Neural cell (in vitro differentiated cells): ENCODE measurements around the gene KLHL22. TPM values are rescaled to one million over a fixed set of nuclear protein-coding genes. Genes with fewer than 3 reads are reported as not detected.

Experiments
- H2AFZ ChIP-seq: fragments of 200-600, 300-800 bp; sonication (generic), shearing (Covaris generic); 2 replicates; pipeline ENCODE4 v1.6.0; 2014; ENCODE audit warnings: low read depth, mild to moderate bottlenecking, antibody characterized with exemption, low read length, moderate library complexity
- H3F3A ChIP-seq: fragments of 200-600 bp; shearing (Covaris generic); 2 replicates; pipeline ENCODE4 v1.6.1; 2016; ENCODE audit warnings: mild to moderate bottlenecking, moderate library complexity, mixed read lengths, antibody characterized with exemption, low read length; ENCODE audit not compliant: insufficient read depth, poor library complexity, severe bottlenecking
- H3K27ac ChIP-seq: fragments of 200-600, 300-800 bp; sonication (generic), shearing (Covaris generic); 2 replicates; pipeline ENCODE4 v1.5.1; 2014; ENCODE audit warnings: mild to moderate bottlenecking, low read length, moderate library complexity
- H3K27me3 ChIP-seq: fragments of 300-800, 200-600 bp; sonication (generic), shearing (Covaris generic); 2 replicates; pipeline ENCODE4 v1.6.0; 2014; ENCODE audit warnings: mild to moderate bottlenecking, low read depth, low read length, moderate library complexity; ENCODE audit not compliant: insufficient read depth
- H3K36me3 ChIP-seq: fragments of 300-800, 200-600 bp; sonication (generic), shearing (Covaris generic); 2 replicates; pipeline ENCODE4 v1.5.1; 2014; ENCODE audit warnings: mild to moderate bottlenecking, antibody characterized with exemption, low read length, moderate library complexity; ENCODE audit not compliant: insufficient read depth
- H3K4me2 ChIP-seq: fragments of 300-800, 200-600 bp; sonication (generic), shearing (Covaris generic); 2 replicates; pipeline ENCODE4 v1.6.0; 2014; ENCODE audit warnings: mild to moderate bottlenecking, low read length
- H3K4me3 ChIP-seq: fragments of 300-800, 200-600 bp; sonication (generic), shearing (Covaris generic); 2 replicates; pipeline ENCODE4 v1.5.1; 2014; ENCODE audit warnings: mild to moderate bottlenecking, low read length, moderate library complexity
- H3K79me2 ChIP-seq: fragments of 200-600 bp; shearing (Covaris generic); replicated peaks from 2 replicates; pipeline ENCODE4 v1.6.0; 2014; ENCODE audit warnings: mild to moderate bottlenecking, low read length, moderate library complexity; ENCODE audit not compliant: insufficient read depth
- H3K9ac ChIP-seq: fragments of 300-800, 200-600 bp; sonication (generic), shearing (Covaris generic); 2 replicates; pipeline ENCODE4 v1.6.1; 2016; ENCODE audit warnings: mild to moderate bottlenecking, low read length, mixed read lengths
- H3K9me2 ChIP-seq: fragments of 200-600 bp; shearing (Covaris generic); 2 replicates; pipeline ENCODE4 v1.6.1; 2016; ENCODE audit warnings: mild to moderate bottlenecking, low read length, mixed read lengths; ENCODE audit not compliant: insufficient read depth
- H3K9me3 ChIP-seq: fragments of 200-600, 300-800 bp; sonication (generic), shearing (Covaris generic); 2 replicates; pipeline ENCODE4 v1.6.1; 2016; ENCODE audit warnings: mild to moderate bottlenecking, mixed run types, low read length, moderate library complexity, mixed read lengths
- H4K20me1 ChIP-seq: fragments of 200-600 bp; shearing (Covaris generic); 2 replicates; pipeline ENCODE4 v1.6.1; 2016; ENCODE audit warnings: mild to moderate bottlenecking, mixed run types; ENCODE audit not compliant: insufficient read depth
- CTCF ChIP-seq: fragments of 450-650 bp; IDR thresholded peaks from 2 replicates; pipeline ENCODE4 v1.5.1; 2014; ENCODE audit warnings: antibody characterized with exemption, mild to moderate bottlenecking, moderate library complexity; ENCODE audit not compliant: poor library complexity, severe bottlenecking
- EP300 ChIP-seq: fragments of 450-650 bp; conservative IDR thresholded peaks from 2 replicates; pipeline ENCODE4 v1.6.1; 2014; ENCODE audit warnings: antibody characterized with exemption, mild to moderate bottlenecking, moderate library complexity; ENCODE audit not compliant: poor library complexity, severe bottlenecking
- EZH2 ChIP-seq: fragments of 200-600, 300-800 bp; shearing (Covaris generic), sonication (generic); IDR thresholded peaks from 2 replicates; pipeline ENCODE4 v1.6.1; 2014; ENCODE audit warnings: antibody characterized with exemption, low read length, borderline replicate concordance, mild to moderate bottlenecking; ENCODE audit not compliant: insufficient read depth, poor library complexity, severe bottlenecking
- MXI1 ChIP-seq: fragments of 450-650 bp; conservative IDR thresholded peaks from 2 replicates; pipeline ENCODE4 v1.6.1; 2014; ENCODE audit warnings: antibody characterized with exemption, mild to moderate bottlenecking; ENCODE audit not compliant: poor library complexity, severe bottlenecking
- POLR2AphosphoS5 ChIP-seq: IDR thresholded peaks from 2 replicates; pipeline ENCODE4 v1.6.1; 2012
- RAD21 ChIP-seq: fragments of 450-650 bp; conservative IDR thresholded peaks from 2 replicates; pipeline ENCODE4 v1.6.1; 2014; ENCODE audit warnings: antibody characterized with exemption, mild to moderate bottlenecking, moderate library complexity
- REST ChIP-seq: IDR thresholded peaks from 2 replicates; pipeline ENCODE4 v1.6.1; 2012; ENCODE audit warnings: borderline replicate concordance
- SMC3 ChIP-seq: fragments of 450-650 bp; conservative IDR thresholded peaks from 2 replicates; pipeline ENCODE4 v1.6.1; 2014; ENCODE audit warnings: antibody characterized with exemption, mild to moderate bottlenecking, moderate library complexity; ENCODE audit not compliant: poor library complexity
- TAF1 ChIP-seq: IDR thresholded peaks from 2 replicates; pipeline ENCODE4 v1.6.1; 2012; ENCODE audit warnings: low read depth
- polyA plus RNA-seq: library from polyadenylated mRNA; depleted of rRNA; stranded (reverse); fragments of >200 nt; gene quantifications from 2 replicates; pipeline ENCODE4 v1.2.3, GENCODE V29; 2014

Gene KLHL22
- polyA plus RNA-seq, 1 donor from 2014 or later: 59.5 TPM

- Histone ChIP-seq H3K79me2 (peaks cover 36% of the 10 kb centered on the region), H4K20me1 (no peaks in the 10 kb centered on the region), H3K27me3 (no peaks in the 10 kb centered on the region), H3F3A (no peaks in the 10 kb centered on the region), H3K9me2 (no peaks in the 10 kb centered on the region), H3K27ac (peak within 1 kb of the TSS; percentile 89), H2AFZ (peak within 1 kb of the TSS; percentile 92), H3K4me3 (peak within 1 kb of the TSS; percentile 92), H3K9me3 (no peaks in the 10 kb centered on the region), H3K9ac (peak within 1 kb of the TSS; percentile 91), H3K4me2 (peak within 1 kb of the TSS; percentile 97), H3K36me3 (no peaks in the 10 kb centered on the region)
- TF ChIP-seq TAF1: peak; percentile 82
- peak; percentile 72 for TF ChIP-seq REST
- TF ChIP-seq MXI1: peak; percentile 86
- TF ChIP-seq EZH2: no peak
- TF ChIP-seq RAD21: no peak
- TF ChIP-seq SMC3: no peak
- TF ChIP-seq CTCF: no peak
- peak; percentile 93 for TF ChIP-seq POLR2AphosphoS5
- TF ChIP-seq EP300: peak; percentile 48
Measured at GRCh38 chr22:20507253-20508066, 11.9 kb upstream of the KLHL22 start, which contains the start of gene MED15. MED15 (plus strand) TSS chr22:20507610; CDS start chr22:20507679, 69 bp downstream.

GRCh38 chr22:20506543-20507252 is 11.1 kb upstream of the KLHL22 start:
- H3K27ac ChIP-seq: peak overlapping the region; percentile 89

More at GRCh38 chr22:20506543-20507252, 11.1 kb upstream of the KLHL22 start:
- H3K79me2 ChIP-seq: peaks cover 30% of the 10 kb centered on the region
- H3K9me2 ChIP-seq: no peaks in the 10 kb centered on the region
- no peaks in the 10 kb centered on the region for H4K20me1 ChIP-seq
- H3K36me3 ChIP-seq: no peaks in the 10 kb centered on the region
- peak overlapping the region; percentile 92 for H2AFZ ChIP-seq
- H3K9ac ChIP-seq: peak overlapping the region; percentile 91
- no peaks in the 10 kb centered on the region for H3F3A ChIP-seq
- TF ChIP-seq EP300 (no peak), SMC3 (no peak), REST (no peak), POLR2AphosphoS5 (no peak), CTCF (no peak), MXI1 (no peak), TAF1 (no peak), EZH2 (no peak), RAD21 (no peak)
- peak overlapping the region; percentile 97 for H3K4me2 ChIP-seq
- H3K9me3 ChIP-seq: no peaks in the 10 kb centered on the region
- peak overlapping the region; percentile 92 for H3K4me3 ChIP-seq
- H3K27me3 ChIP-seq: no peaks in the 10 kb centered on the region
